Activated CD4-positive, alpha-beta T cell treated with anti-CD3 and anti-CD28 coated beads, Interleukin-2, Interleukin-4, amounts not matched to agents 100 ng/mL and 50 ng/mL, durations not matched to agents 16 hours and 8 hours (primary cell): Measurements from ENCODE around the gene TMEM187.
A peak's percentile ranks its signal among the peaks of the same experiment; 100 is the strongest.

Source experiments
- DNase-seq: peaks from one replicate; pipeline ENCODE4 v3.0.0-alpha.2; 2020; ENCODE audit warnings: low spot score

The TMEM187 gene

GRCh38 chrX:154020536-154021115 lies 48.1 kb downstream of the TMEM187 start:
- DNase-seq = peak; percentile 17

GRCh38 chrX:154021131-154021611 lies 48.6 kb downstream of the TMEM187 start:
- peak; percentile 20 for DNase-seq

- DNase-seq = no peak
Observed at GRCh38 chrX:154022108-154022507, 49.6 kb downstream of the TMEM187 start.

GRCh38 chrX:154023276-154024000 lies 50.9 kb downstream of the TMEM187 start:
- no peak for DNase-seq

GRCh38 chrX:154024271-154024670 lies 51.7 kb downstream of the TMEM187 start:
- DNase-seq = no peak

GRCh38 chrX:154025230-154025629 lies 52.7 kb downstream of the TMEM187 start:
- DNase-seq = no peak

GRCh38 chrX:154026136-154027021 lies 53.8 kb downstream of the TMEM187 start:
- DNase-seq = no peak

GRCh38 chrX:154027022-154027402 lies 54.5 kb downstream of the TMEM187 start:
- DNase-seq = no peak

- DNase-seq = no peak
Observed at GRCh38 chrX:154027986-154028385, 55.4 kb downstream of the TMEM187 start.

- no peak for DNase-seq
Observed at GRCh38 chrX:154028502-154029184, 56.1 kb downstream of the TMEM187 start.

GRCh38 chrX:154029439-154029838 lies 56.9 kb downstream of the TMEM187 start:
- DNase-seq = no peak

GRCh38 chrX:154030266-154030665 lies 57.7 kb downstream of the TMEM187 start:
- DNase-seq = no peak

GRCh38 chrX:154030715-154031305 lies 58.3 kb downstream of the TMEM187 start:
- no peak for DNase-seq

GRCh38 chrX:154032160-154032559 lies 59.6 kb downstream of the TMEM187 start:
- no peak for DNase-seq

- DNase-seq = no peak
Observed at GRCh38 chrX:154032653-154033052, 60.1 kb downstream of the TMEM187 start.
